ENCODE data around the gene VPS41.

VPS41 gene

GRCh38 chr7:38728145-38728544 is 180.8 kb downstream of the VPS41 start:
- DNase-seq (ENCODE audit: low spot score) = no peak

- no peak for DNase-seq (ENCODE audit: low spot score)
Measured at GRCh38 chr7:38727184-38727940, 181.6 kb downstream of the VPS41 start.

GRCh38 chr7:38723327-38723726 is 185.7 kb downstream of the VPS41 start:
- no peak for DNase-seq (ENCODE audit: low spot score)

DNA sequence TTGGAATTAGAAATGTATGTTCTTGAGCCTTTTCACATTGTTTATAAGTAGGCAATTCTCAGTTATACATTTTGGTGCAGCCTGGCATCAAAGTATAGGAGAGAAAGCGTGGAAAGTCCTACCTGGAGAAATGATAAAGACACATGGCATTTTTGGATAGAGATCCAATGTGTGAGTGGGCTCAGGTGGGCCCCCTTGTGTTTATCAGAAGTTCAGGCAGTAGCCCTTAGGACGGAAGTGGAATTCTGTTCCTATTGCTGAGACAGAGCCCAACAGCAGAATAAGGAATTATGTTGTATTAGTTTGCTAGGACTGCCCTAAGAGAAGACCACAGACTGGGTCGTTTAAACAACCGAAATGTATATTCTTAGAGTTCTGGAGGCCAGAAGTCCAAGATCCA is 192.6 kb downstream of the VPS41 start:
- no peak for DNase-seq (ENCODE audit: low spot score)

- no peak for DNase-seq (ENCODE audit: low spot score)
Measured at GRCh38 chr7:38709123-38709522, 199.9 kb downstream of the VPS41 start.

GRCh38 chr7:38704751-38705150 is 204.2 kb downstream of the VPS41 start:
- no peak for DNase-seq (ENCODE audit: low spot score)

DNA sequence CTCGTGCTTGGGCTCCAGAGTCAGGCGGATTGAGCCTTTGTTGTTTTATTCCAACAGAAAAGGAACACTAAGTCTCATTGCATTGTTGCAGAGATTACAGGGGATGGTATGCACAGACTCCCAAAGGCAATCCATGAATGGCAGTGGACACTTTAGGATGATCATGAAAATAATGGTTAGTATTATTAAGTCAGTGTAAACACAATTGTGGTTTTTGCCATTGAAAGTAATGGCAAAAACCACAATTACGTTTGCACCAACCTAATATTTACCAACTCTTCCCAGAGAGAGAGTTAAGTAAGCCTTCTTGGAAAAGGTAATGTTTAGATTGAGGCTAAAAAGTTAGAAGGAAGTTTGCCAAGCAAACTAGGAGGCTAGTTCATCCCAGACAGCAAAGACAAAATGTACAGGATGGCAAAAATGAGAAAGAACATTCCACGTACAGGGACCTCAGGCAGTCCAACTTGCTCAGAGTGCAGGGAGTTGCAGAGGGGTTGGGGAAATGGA is 204.9 kb downstream of the VPS41 start:
- no peak for DNase-seq (ENCODE audit: low spot score)

GRCh38 chr7:38703093-38703492 is 205.9 kb downstream of the VPS41 start:
- DNase-seq (ENCODE audit: low spot score) = no peak

DNA sequence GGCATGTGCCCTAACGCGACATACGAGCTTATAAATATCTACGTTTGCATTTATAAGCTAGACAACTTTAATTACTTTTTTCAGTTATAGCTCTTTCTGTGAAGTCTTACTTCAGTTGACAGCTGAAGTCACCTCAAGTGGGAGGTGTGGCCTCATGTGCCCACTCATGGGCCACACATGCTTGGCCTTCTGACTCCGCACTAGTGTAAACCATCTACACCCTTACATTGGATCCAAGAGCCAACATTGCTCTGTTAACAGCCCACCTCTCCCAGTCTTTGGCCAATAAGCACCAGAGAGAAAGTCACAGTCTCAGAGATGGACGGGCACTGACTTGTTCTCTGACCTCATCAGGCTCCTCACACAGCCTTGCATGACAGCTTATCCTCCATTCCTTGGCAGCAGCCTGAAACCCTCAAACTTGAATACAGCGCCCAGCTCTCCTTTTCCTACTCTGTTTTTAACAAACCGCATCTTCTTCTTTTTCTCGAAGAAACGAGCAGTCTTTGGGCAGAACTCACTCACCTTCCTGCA is 206.9 kb downstream of the VPS41 start:
- DNase-seq (ENCODE audit: low spot score) = no peak

DNA sequence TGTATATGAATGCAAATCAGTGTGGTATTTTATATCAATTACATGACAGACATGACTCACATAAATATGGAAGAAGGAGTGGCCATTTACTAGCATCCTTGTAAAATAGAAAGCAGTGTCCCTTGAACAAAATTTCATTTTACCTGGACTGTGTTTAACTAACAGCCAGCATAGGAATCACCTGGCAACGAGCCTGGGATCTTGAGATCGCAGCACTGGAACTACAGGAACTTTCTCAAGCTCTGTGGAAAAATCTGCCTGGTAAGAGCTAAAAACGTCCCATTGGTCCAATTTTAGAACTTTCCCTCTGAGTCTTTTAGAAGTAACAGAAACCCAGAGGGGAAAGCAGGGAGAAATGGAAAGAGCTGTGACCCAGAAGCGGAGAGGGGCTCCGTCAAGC is 208.9 kb downstream of the VPS41 start:
- no peak for DNase-seq (ENCODE audit: low spot score)

GRCh38 chr7:38699471-38699870 is 209.5 kb downstream of the VPS41 start:
- DNase-seq (ENCODE audit: low spot score) = no peak

GRCh38 chr7:38694326-38694725 is 214.7 kb downstream of the VPS41 start:
- no peak for DNase-seq (ENCODE audit: low spot score)

- no peak for DNase-seq (ENCODE audit: low spot score)
Measured at GRCh38 chr7:38686888-38687287, 222.1 kb downstream of the VPS41 start.

GRCh38 chr7:38685851-38686250 is 223.1 kb downstream of the VPS41 start:
- DNase-seq (ENCODE audit: low spot score) = no peak

- no peak for DNase-seq (ENCODE audit: low spot score)
Measured at GRCh38 chr7:38682606-38683005, 226.4 kb downstream of the VPS41 start.

- no peak for DNase-seq (ENCODE audit: low spot score)
Measured at GRCh38 chr7:38681882-38682281, 227.1 kb downstream of the VPS41 start.

DNA sequence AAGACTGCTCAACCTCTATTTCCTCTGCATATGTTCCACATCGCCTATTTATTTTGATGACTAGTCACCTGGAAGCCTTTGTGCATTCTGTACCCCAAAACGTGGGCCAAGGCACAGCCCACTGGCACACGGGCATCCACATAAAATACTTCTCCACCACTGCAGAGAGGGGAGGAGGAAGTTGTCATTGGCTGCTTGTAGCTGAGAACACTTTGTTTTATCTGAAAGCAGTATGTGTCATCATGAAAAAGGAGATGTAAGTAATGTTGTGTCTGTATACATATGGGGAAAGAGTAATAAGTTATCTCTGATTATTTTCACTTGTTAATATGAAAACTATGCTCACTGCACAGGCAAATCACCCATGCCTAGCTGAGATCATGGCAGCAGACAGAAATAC is 229.6 kb downstream of the VPS41 start:
- no peak for DNase-seq (ENCODE audit: low spot score)

DNA sequence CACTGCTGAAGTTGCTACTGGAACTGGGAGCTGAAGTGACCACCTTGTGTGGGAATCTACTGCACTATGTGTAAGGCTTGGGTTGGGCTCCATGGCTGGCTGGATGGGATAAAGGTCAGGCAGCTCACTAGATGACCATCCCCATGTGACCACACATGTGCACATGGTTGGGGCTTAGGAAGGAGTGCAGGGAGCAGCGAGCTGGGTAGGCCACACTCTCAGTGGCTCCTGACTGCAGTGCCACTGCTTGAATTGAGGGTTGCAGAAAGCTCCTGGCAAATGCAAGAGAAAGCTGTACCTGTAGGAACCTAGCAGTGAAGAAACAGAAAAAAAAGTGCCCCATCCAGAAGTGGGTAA is 230.3 kb downstream of the VPS41 start:
- DNase-seq (ENCODE audit: low spot score) = no peak

- DNase-seq (ENCODE audit: low spot score) = no peak
Measured at GRCh38 chr7:38677981-38678697, 230.9 kb downstream of the VPS41 start.

DNA sequence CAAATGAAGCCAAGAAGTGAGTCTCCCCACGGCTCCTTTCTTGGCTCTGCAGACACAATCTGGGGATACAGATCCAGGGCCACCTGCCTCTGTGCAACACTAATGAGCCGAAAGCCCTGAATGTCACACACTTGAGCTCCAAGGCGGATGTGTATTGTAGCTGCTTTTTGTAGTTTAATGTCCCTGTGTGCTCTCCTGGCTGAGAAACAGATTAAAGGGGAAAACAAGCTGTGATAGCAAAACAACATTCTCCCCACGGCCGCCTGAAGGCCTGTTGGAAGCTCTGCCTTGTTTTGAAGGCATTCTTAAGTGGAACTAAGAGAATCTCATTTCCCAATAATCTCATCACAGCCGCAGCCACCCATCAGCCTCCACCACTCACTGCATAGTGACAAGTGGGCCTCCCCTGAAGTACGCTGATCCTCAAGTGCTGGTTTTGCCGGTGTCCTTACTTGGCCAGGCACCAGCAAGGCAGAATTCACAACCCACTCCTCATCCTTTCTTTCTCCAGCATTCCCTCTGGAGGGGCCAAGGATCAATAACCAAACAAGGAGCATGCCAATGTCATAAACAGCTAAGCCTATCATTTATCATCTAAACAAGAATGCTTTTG is 233.4 kb downstream of the VPS41 start:
- no peak for DNase-seq (ENCODE audit: low spot score)

- DNase-seq (ENCODE audit: low spot score) = no peak
Measured at GRCh38 chr7:38674513-38674912, 234.5 kb downstream of the VPS41 start.

- no peak for DNase-seq (ENCODE audit: low spot score)
Measured at GRCh38 chr7:38673795-38674194, 235.2 kb downstream of the VPS41 start.

All from NAMALWA (cell line).